Measurements from ENCODE around the gene CDH4. TPM values are rescaled to one million over a fixed set of nuclear protein-coding genes. Genes with fewer than 3 reads are reported as not detected.

CDH4 gene
- total and polyA plus RNA-seq, 2 donors (not counting 1 experiment from before 2014, with no cell fraction given) = not detected

DNA sequence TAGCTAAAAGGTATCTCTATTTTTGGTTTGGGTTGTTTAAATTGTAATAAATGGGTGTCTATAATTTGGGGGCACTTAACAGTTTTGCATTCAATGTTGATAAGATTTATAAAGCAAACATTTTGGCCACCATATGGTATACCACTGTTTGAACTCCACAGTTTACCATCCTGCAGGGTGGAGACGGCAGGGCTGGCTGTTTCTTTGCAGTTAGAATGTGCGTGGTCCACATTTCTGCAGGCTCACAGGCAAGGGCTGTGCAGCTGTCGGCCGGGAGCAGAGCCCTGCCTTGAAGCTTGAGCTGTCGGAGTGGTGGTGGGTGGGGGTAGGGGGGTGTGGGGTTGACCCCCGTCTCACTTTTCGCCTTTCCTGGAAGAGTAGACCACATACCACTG, 135.9 kb downstream of the CDH4 start:
- Histone ChIP-seq H2AFZ (ENCODE audit: insufficient read depth, low read depth, low read length, poor library complexity, severe bottlenecking) (no peak overlapping the region), H4K20me1 (ENCODE audit: control insufficient read depth, insufficient read depth, low read length, poor library complexity, severe bottlenecking) (no peaks in the 10 kb centered on the region), H3K27ac (ENCODE audit: low read length in 2 of 2) (no peak overlapping the region), H3K4me1 (ENCODE audit: control insufficient read depth in 2 of 2, insufficient read depth in 2 of 2, low read length in 2 of 2) (no peaks in the 10 kb centered on the region), H3K9me3 (ENCODE audit: control extremely low read depth in 1 of 3, control insufficient read depth in 2 of 3, insufficient read depth in 1 of 3, low read length in 2 of 3) (peaks cover 0 to 51% (median 0%) of the 10 kb centered on the region in 3 donors), H3K27me3 (replicated peaks in 1 of 4; ENCODE audit: control extremely low read depth in 1 of 4, control insufficient read depth in 3 of 4, insufficient read depth in 4 of 4, low read length in 3 of 4) (no peaks in the 10 kb centered on the region), H3K36me3 (replicated peaks in 1 of 2; ENCODE audit: control extremely low read depth in 1 of 2, control insufficient read depth in 1 of 2, extremely low read depth in 1 of 2, insufficient read depth in 2 of 2, low read length in 1 of 2) (no peaks in the 10 kb centered on the region), H3K9ac (ENCODE audit: low read length) (no peak overlapping the region), H3K4me2 (replicated peaks; ENCODE audit: low read depth, low read length, poor library complexity, severe bottlenecking) (no peak overlapping the region), H3K79me2 (ENCODE audit: control insufficient read depth, insufficient read depth, low read length) (no peaks in the 10 kb centered on the region), H3K4me3 (ENCODE audit: control extremely low read depth in 1 of 5, extremely low read depth in 1 of 5, insufficient read depth in 1 of 5, low read depth in 2 of 5, low read length in 4 of 5) (no peak overlapping the region)
- TF ChIP-seq, protein P1, sequence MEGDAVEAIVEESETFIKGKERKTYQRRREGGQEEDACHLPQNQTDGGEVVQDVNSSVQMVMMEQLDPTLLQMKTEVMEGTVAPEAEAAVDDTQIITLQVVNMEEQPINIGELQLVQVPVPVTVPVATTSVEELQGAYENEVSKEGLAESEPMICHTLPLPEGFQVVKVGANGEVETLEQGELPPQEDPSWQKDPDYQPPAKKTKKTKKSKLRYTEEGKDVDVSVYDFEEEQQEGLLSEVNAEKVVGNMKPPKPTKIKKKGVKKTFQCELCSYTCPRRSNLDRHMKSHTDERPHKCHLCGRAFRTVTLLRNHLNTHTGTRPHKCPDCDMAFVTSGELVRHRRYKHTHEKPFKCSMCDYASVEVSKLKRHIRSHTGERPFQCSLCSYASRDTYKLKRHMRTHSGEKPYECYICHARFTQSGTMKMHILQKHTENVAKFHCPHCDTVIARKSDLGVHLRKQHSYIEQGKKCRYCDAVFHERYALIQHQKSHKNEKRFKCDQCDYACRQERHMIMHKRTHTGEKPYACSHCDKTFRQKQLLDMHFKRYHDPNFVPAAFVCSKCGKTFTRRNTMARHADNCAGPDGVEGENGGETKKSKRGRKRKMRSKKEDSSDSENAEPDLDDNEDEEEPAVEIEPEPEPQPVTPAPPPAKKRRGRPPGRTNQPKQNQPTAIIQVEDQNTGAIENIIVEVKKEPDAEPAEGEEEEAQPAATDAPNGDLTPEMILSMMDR (IDR thresholded peaks at IDR 0.05) = no peak
- ChIA-PET POLR2A (no interaction called here), CTCF (no interaction called here)
- no peaks in the 10 kb centered on the region for H3K4me1 Mint-ChIP-seq
- no peak overlapping the region for H3K27ac Mint-ChIP-seq
- no peak overlapping the region for H3K4me3 Mint-ChIP-seq
- intact Hi-C loops (cut with micrococcal nuclease) = no loop called here
- WGBS (ENCODE audit: insufficient coverage) = 34% methylated on average over 2 of the region's 7 CpGs
- H3K27me3 Mint-ChIP-seq = no peaks in the 10 kb centered on the region
- peaks cover 7% of the 10 kb centered on the region for H3K9me3 Mint-ChIP-seq (ENCODE audit: insufficient read depth)
- no peak for DNase-seq
- no peak for ATAC-seq (ENCODE audit: low read depth)

DNA sequence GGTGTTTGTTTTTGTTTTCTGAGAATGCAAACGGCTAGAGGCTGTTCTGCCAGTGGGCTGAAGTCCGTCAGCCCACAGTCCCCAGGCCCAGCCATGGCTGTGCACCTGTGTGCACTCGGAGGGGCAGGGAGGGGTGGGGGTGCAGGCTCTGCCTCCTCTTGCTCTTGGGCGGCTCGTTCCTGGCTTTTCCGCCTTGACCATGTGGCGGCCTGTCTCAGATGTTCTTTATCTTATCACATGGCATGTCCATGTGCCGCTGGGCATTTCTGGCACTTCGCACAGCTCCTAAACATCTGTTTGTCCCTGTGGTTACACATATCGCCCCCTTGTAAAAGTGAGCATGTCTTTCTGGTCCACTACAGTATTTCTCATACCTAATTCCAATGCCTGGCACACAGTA, 137.0 kb downstream of the CDH4 start:
- intact Hi-C loops (cut with micrococcal nuclease) = no loop called here
- no peaks in the 10 kb centered on the region for H3K4me1 ChIP-seq (ENCODE audit: control insufficient read depth in 2 of 2, insufficient read depth in 2 of 2, low read length in 2 of 2)
- H3K79me2 ChIP-seq (ENCODE audit: control insufficient read depth, insufficient read depth, low read length) = no peaks in the 10 kb centered on the region
- Mint-ChIP-seq H3K27ac (no peak overlapping the region), H3K4me3 (no peak overlapping the region), H3K4me1 (no peaks in the 10 kb centered on the region), H3K9me3 (ENCODE audit: insufficient read depth) (peaks cover 7% of the 10 kb centered on the region), H3K27me3 (no peaks in the 10 kb centered on the region)
- no peaks in the 10 kb centered on the region for H3K36me3 ChIP-seq (replicated peaks in 1 of 2; ENCODE audit: control extremely low read depth in 1 of 2, control insufficient read depth in 1 of 2, extremely low read depth in 1 of 2, insufficient read depth in 2 of 2, low read length in 1 of 2)
- H3K9ac ChIP-seq (ENCODE audit: low read length) = no peak overlapping the region
- H2AFZ ChIP-seq (ENCODE audit: insufficient read depth, low read depth, low read length, poor library complexity, severe bottlenecking) = no peak overlapping the region
- 88% methylated on average over 7 of the region's 10 CpGs for WGBS (ENCODE audit: insufficient coverage)
- POLR2A ChIA-PET = no interaction called here
- no peak overlapping the region for H3K27ac ChIP-seq (ENCODE audit: low read length in 2 of 2)
- no peak overlapping the region for H3K4me2 ChIP-seq (replicated peaks; ENCODE audit: low read depth, low read length, poor library complexity, severe bottlenecking)
- DNase-seq (no peak), ATAC-seq (ENCODE audit: low read depth) (no peak)
- TF ChIP-seq EZH2 (IDR thresholded peaks at IDR 0.05; ENCODE audit: borderline replicate concordance, insufficient read depth, low read depth, low read length, poor library complexity, severe bottlenecking) = no peak
- TF ChIP-seq, protein P1 (IDR thresholded peaks at IDR 0.05) = no peak
- peaks cover 0 to 55% (median 0%) of the 10 kb centered on the region in 3 donors for H3K9me3 ChIP-seq (ENCODE audit: control extremely low read depth in 1 of 3, control insufficient read depth in 2 of 3, insufficient read depth in 1 of 3, low read length in 2 of 3)
- CTCF ChIA-PET = no interaction called here
- no peaks in the 10 kb centered on the region for H3K27me3 ChIP-seq (replicated peaks in 1 of 4; ENCODE audit: control extremely low read depth in 1 of 4, control insufficient read depth in 3 of 4, insufficient read depth in 4 of 4, low read length in 3 of 4)
- H4K20me1 ChIP-seq (ENCODE audit: control insufficient read depth, insufficient read depth, low read length, poor library complexity, severe bottlenecking) = no peaks in the 10 kb centered on the region
- no peak overlapping the region for H3K4me3 ChIP-seq (ENCODE audit: control extremely low read depth in 1 of 5, extremely low read depth in 1 of 5, insufficient read depth in 1 of 5, low read depth in 2 of 5, low read length in 4 of 5)

Measured in B cell (primary cell).